H9 (cell line): ENCODE data around the gene NRXN3. TPM values are rescaled to one million over a fixed set of nuclear protein-coding genes. Genes with fewer than 3 reads are reported as not detected.

ENCODE experiments used
- DNase-seq: peaks from one replicate; pipeline ENCODE4 v3.0.0-alpha.2; 2017
- H2AFZ ChIP-seq: one replicate; pipeline ENCODE4 v1.6.1; 2013; ENCODE audit warnings: mild to moderate bottlenecking, low read length, control low read depth, moderate library complexity
- H2AK5ac ChIP-seq: 2 replicates; pipeline ENCODE4 v1.6.1; 2013; ENCODE audit warnings: low read length, control low read depth, mixed read lengths; ENCODE audit not compliant: insufficient read length
- H2BK120ac ChIP-seq: one replicate; pipeline ENCODE4 v1.6.1; 2013; ENCODE audit warnings: low read depth, mild to moderate bottlenecking, low read length, control low read depth, inconsistent platforms; ENCODE audit not compliant: poor library complexity, severe bottlenecking
- H2BK12ac ChIP-seq: 2 replicates; pipeline ENCODE4 v1.6.1; 2013; ENCODE audit warnings: low read length, control low read depth, mixed read lengths, low read depth; ENCODE audit not compliant: insufficient read length
- H2BK15ac ChIP-seq: 2 replicates; pipeline ENCODE4 v1.6.1; 2013; ENCODE audit warnings: low read depth, low read length, control low read depth
- H2BK20ac ChIP-seq: one replicate; pipeline ENCODE4 v1.6.1; 2013; ENCODE audit warnings: low read depth, mild to moderate bottlenecking, low read length, control low read depth, inconsistent platforms; ENCODE audit not compliant: poor library complexity, severe bottlenecking
- H2BK5ac ChIP-seq: 2 replicates; pipeline ENCODE4 v1.6.1; 2013; ENCODE audit warnings: low read length, control low read depth, mixed read lengths; ENCODE audit not compliant: insufficient read length
- H3K14ac ChIP-seq: 2 replicates; pipeline ENCODE4 v1.6.1; 2013; ENCODE audit warnings: low read length, control low read depth; ENCODE audit not compliant: insufficient read depth
- H3K18ac ChIP-seq: 2 replicates; pipeline ENCODE4 v1.6.1; 2013; ENCODE audit warnings: low read depth, mild to moderate bottlenecking, mixed read lengths, low read length, control low read depth; ENCODE audit not compliant: insufficient read length
- H3K23ac ChIP-seq: 2 replicates; pipeline ENCODE4 v1.6.1; 2013; ENCODE audit warnings: low read length, control low read depth, mixed read lengths, low read depth; ENCODE audit not compliant: insufficient read length
- H3K23me2 ChIP-seq: 2 replicates; pipeline ENCODE4 v1.6.1; 2013; ENCODE audit warnings: low read depth, mild to moderate bottlenecking, mixed read lengths, low read length, control low read depth; ENCODE audit not compliant: insufficient read length, poor library complexity, severe bottlenecking
- H3K27ac ChIP-seq: 2 replicates; pipeline ENCODE4 v1.5.1; 2013; ENCODE audit warnings: low read length, control low read depth, mixed read lengths, low read depth; ENCODE audit not compliant: insufficient read length
- H3K27me3 ChIP-seq: 2 replicates; pipeline ENCODE4 v1.6.1; 2013; ENCODE audit warnings: low read length, control low read depth, inconsistent platforms; ENCODE audit not compliant: insufficient read depth
- H3K4ac ChIP-seq: 2 replicates; pipeline ENCODE4 v1.6.1; 2013; ENCODE audit warnings: low read depth, mild to moderate bottlenecking, control low read depth, inconsistent platforms, low read length, moderate library complexity
- H3K4me1 ChIP-seq: 2 replicates; pipeline ENCODE4 v1.6.1; 2013; ENCODE audit warnings: low read length, control low read depth, inconsistent platforms; ENCODE audit not compliant: insufficient read depth
- H3K4me2 ChIP-seq: 2 replicates; pipeline ENCODE4 v1.6.1; 2013; ENCODE audit warnings: low read length, control low read depth, mixed read lengths; ENCODE audit not compliant: insufficient read length, insufficient read depth
- H3K56ac ChIP-seq: 2 replicates; pipeline ENCODE4 v1.6.1; 2013; ENCODE audit warnings: low read depth, mild to moderate bottlenecking, mixed read lengths, low read length, control low read depth; ENCODE audit not compliant: insufficient read length
- H3K79me1 ChIP-seq: 2 replicates; pipeline ENCODE4 v1.6.1; 2013; ENCODE audit warnings: low read depth, mild to moderate bottlenecking, moderate library complexity, low read length, control low read depth, inconsistent platforms; ENCODE audit not compliant: insufficient read depth, poor library complexity, severe bottlenecking
- H3K79me2 ChIP-seq: 2 replicates; pipeline ENCODE4 v1.6.1; 2013; ENCODE audit warnings: low read length, control low read depth, inconsistent platforms; ENCODE audit not compliant: insufficient read depth
- H3K9ac ChIP-seq: 2 replicates; pipeline ENCODE4 v1.6.1; 2013; ENCODE audit warnings: low read length, control low read depth, mixed read lengths; ENCODE audit not compliant: insufficient read length; ENCODE audit errors: extremely low read depth
- H3K9me3 ChIP-seq: one replicate; pipeline ENCODE4 v1.6.1; 2013; ENCODE audit warnings: low read depth, low read length, inconsistent platforms; ENCODE audit not compliant: control insufficient read depth
- H3T11ph ChIP-seq: one replicate; pipeline ENCODE4 v1.6.1; 2013; ENCODE audit warnings: mild to moderate bottlenecking, low read length, control low read depth, inconsistent platforms
- H4K20me1 ChIP-seq: one replicate; pipeline ENCODE4 v1.6.1; 2013; ENCODE audit not compliant: control insufficient read depth, insufficient read length, insufficient read depth
- H4K5ac ChIP-seq: 2 replicates; pipeline ENCODE4 v1.6.1; 2013; ENCODE audit warnings: low read depth, mild to moderate bottlenecking, mixed read lengths, low read length, control low read depth; ENCODE audit not compliant: insufficient read length
- H4K8ac ChIP-seq: replicated peaks from 2 replicates; pipeline ENCODE4 v1.6.1; 2013; ENCODE audit warnings: low read length, control low read depth, mixed read lengths, low read depth; ENCODE audit not compliant: insufficient read length
- H4K91ac ChIP-seq: 2 replicates; pipeline ENCODE4 v1.6.1; 2013; ENCODE audit warnings: low read depth, mild to moderate bottlenecking, moderate library complexity, mixed read lengths, low read length, control low read depth; ENCODE audit not compliant: insufficient read length
- H3K27ac Mint-ChIP-seq, 3 experiments: 2 replicates in 2 of 3; 3 replicates in 1 of 3; pipeline ENCODE4 v1.8.0; 2020 to 2021; ENCODE audit warnings: mixed read lengths in 3 of 3, mild to moderate bottlenecking in 1 of 3, moderate library complexity in 1 of 3
- H3K27me3 Mint-ChIP-seq: 2 replicates; pipeline ENCODE4 v1.8.0; 2021; ENCODE audit warnings: low read depth, mild to moderate bottlenecking, moderate library complexity, mixed read lengths
- H3K36me3 Mint-ChIP-seq, 3 experiments: 2 replicates in 2 of 3; 3 replicates in 1 of 3; pipeline ENCODE4 v1.8.0; 2020 to 2021; ENCODE audit warnings: low read depth in 3 of 3, mixed read lengths in 3 of 3; ENCODE audit not compliant: insufficient read depth in 1 of 3
- H3K4me1 Mint-ChIP-seq, 2 experiments: 2 replicates each; pipeline ENCODE4 v1.8.0; 2020; ENCODE audit warnings: mixed read lengths in 2 of 2
- H3K4me3 Mint-ChIP-seq, 2 experiments: 2 replicates in 1 of 2; 3 replicates in 1 of 2; pipeline ENCODE4 v1.8.0; 2020 to 2021; ENCODE audit warnings: mild to moderate bottlenecking in 2 of 2, mixed read lengths in 2 of 2, moderate library complexity in 1 of 2
- H3K9me3 Mint-ChIP-seq, 2 experiments: 2 replicates in 1 of 2; 3 replicates in 1 of 2; pipeline ENCODE4 v1.8.0; 2020; ENCODE audit warnings: mild to moderate bottlenecking in 2 of 2, mixed read lengths in 2 of 2, moderate library complexity in 1 of 2
- WGBS: extraction: QIAGEN DNeasy Blood & Tissue Kit; methylation state at CpG from one replicate; pipeline ENCODE4 v1.1.7; 2013; ENCODE audit warnings: missing lambda C conversion rate, low lambda C conversion rate, mixed read lengths; ENCODE audit not compliant: insufficient read length; ENCODE audit errors: extremely low coverage; 5-methylcytosine and 5-hydroxymethylcytosine counted together
- total RNA-seq: library from RNA; stranded (reverse); gene quantifications from 2 replicates; pipeline ENCODE4 v1.2.1, GENCODE V29; 2021
- TF ChIP-seq, protein P1 (sequence below): fragments of 200-600 bp; sonication (generic); conservative IDR thresholded peaks from 3 replicates; pipeline ENCODE4 v1.8.0; 2021; ENCODE audit warnings: antibody characterized with exemption, mild to moderate bottlenecking

The NRXN3 gene
- total RNA-seq, 1 experiment from 2014 or later: 1.8 TPM

DNA sequence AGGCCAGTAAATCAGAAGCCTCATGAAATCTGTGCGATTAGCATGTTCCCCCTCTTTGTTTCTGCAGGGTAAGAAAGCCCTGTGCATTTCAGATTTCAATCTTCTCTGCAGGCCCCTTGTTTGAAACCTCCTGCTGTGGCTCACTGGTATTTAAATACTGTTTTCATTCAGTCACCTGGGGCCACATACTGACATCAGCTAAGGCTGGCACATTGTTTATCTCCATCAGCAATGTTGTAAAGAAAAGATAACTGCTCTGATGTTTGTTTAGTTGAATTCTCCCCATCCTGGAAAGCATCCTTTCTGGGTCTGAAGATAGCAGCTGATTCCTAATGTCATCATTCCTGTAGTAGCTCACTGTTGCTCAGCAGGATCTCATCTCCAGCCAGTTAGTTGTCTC, 554.9 kb downstream of the NRXN3 start:
- peak overlapping the region in 2 of 3 experiments; percentile 76 to 81; a peak in 4 of 7 replicates for H3K27ac Mint-ChIP-seq
- H2BK120ac ChIP-seq: no peak overlapping the region
- H3K4ac ChIP-seq: no peak overlapping the region
- H3K56ac ChIP-seq: no peak overlapping the region
- no peaks in the 10 kb centered on the region for H4K20me1 ChIP-seq
- H3K4me1 Mint-ChIP-seq: peaks cover 51 to 61% of the 10 kb centered on the region in 2 experiments
- no peak overlapping the region for H2BK5ac ChIP-seq
- H3K27ac ChIP-seq: no peak overlapping the region
- H3K4me2 ChIP-seq: no peak overlapping the region
- no peaks in the 10 kb centered on the region for H3K79me2 ChIP-seq
- H4K91ac ChIP-seq: no peak overlapping the region
- H4K5ac ChIP-seq: no peak overlapping the region
- 0 out of 5 replicates have a peak overlapping the region, but pooled peaks of 1 of the 2 experiments have one; percentile 2 for H3K4me3 Mint-ChIP-seq
- H3K9me3 Mint-ChIP-seq: no peaks in the 10 kb centered on the region; a peak in 1 of 5 replicates
- no peak overlapping the region for H3T11ph ChIP-seq
- no peaks in the 10 kb centered on the region for H3K23me2 ChIP-seq
- TF ChIP-seq, protein P1, sequence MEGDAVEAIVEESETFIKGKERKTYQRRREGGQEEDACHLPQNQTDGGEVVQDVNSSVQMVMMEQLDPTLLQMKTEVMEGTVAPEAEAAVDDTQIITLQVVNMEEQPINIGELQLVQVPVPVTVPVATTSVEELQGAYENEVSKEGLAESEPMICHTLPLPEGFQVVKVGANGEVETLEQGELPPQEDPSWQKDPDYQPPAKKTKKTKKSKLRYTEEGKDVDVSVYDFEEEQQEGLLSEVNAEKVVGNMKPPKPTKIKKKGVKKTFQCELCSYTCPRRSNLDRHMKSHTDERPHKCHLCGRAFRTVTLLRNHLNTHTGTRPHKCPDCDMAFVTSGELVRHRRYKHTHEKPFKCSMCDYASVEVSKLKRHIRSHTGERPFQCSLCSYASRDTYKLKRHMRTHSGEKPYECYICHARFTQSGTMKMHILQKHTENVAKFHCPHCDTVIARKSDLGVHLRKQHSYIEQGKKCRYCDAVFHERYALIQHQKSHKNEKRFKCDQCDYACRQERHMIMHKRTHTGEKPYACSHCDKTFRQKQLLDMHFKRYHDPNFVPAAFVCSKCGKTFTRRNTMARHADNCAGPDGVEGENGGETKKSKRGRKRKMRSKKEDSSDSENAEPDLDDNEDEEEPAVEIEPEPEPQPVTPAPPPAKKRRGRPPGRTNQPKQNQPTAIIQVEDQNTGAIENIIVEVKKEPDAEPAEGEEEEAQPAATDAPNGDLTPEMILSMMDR: no peak
- no peaks in the 10 kb centered on the region for H3K9me3 ChIP-seq
- WGBS: no CpG with 5 or more reads among the region's 1 CpG
- no peaks in the 10 kb centered on the region for H3K27me3 ChIP-seq
- H3K36me3 Mint-ChIP-seq: no peaks in the 10 kb centered on the region
- no peak overlapping the region for H3K9ac ChIP-seq
- no peak overlapping the region for H4K8ac ChIP-seq
- no peak overlapping the region for H3K23ac ChIP-seq
- H2AFZ ChIP-seq: no peak overlapping the region
- no peak overlapping the region for H2BK12ac ChIP-seq
- no peak overlapping the region for H3K14ac ChIP-seq
- no peak overlapping the region for H2BK20ac ChIP-seq
- DNase-seq: no peak
- H3K79me1 ChIP-seq: no peaks in the 10 kb centered on the region
- no peak overlapping the region for H2BK15ac ChIP-seq
- no peak overlapping the region for H2AK5ac ChIP-seq
- no peaks in the 10 kb centered on the region for H3K27me3 Mint-ChIP-seq
- H3K4me1 ChIP-seq: peaks cover 4% of the 10 kb centered on the region; the same call in 1 of the 2 replicates
- H3K18ac ChIP-seq: no peak overlapping the region
